ENCODE data around the gene ACBD3. TPM values are rescaled to one million over a fixed set of nuclear protein-coding genes. Genes with fewer than 3 reads are reported as not detected.

The ACBD3 gene
- total RNA-seq, 1 donor from 2014 or later = 41.3 TPM

DNA sequence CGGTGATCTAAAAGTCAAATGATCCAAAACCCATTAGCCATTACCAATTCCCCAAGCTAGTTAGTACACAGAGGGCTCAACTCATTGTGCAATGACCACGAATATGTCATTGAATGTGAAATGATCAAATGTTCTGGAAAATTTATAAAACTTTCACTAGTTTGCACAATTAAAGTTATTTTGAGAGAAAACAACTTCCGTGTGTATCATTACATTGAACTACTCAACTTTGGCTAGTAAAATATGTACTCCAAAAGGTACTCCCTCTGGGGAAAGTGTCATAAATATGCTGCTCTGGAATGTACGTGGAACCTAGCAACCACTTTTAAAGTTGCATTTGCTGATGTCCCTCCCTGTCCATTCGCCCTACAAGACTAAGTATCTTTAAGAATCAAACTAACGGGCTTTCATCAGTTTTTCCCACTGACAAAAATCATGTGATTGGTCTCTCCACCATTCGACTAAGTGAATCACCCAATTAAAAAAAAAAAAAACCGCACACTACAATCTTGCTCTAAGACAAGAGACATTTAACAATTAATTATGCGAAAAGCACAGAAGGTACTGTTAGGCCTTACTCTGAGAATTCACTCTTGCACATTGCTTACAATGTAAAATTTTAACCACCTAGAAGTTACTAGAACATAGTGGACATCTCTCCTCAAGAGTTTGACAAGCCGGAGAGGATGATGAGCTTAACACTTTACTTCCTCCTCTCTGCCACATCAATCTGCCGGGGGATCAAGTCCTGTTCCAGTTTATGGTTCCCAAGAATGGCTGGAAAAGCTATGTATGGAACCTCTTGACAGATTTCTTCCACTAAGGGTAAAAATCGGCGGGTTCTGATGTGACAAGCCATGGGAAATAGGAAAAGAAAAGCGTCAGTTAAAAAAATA lies 1.2 kb downstream of the ACBD3 start:
- ATAC-seq (no peak), DNase-seq (no peak)
- H3K27ac ChIP-seq = peak overlapping the region; percentile 95
- no peaks in the 10 kb centered on the region for H3K27me3 ChIP-seq (ENCODE audit: low read depth)
- intact Hi-C loops (cut with DNase I) = no loop called here
- H3K4me3 ChIP-seq = peak overlapping the region; percentile 91
- peaks cover 53% of the 10 kb centered on the region for H3K4me1 ChIP-seq
- peaks cover 3% of the 10 kb centered on the region for H3K36me3 ChIP-seq
- no peaks in the 10 kb centered on the region for H3K9me3 ChIP-seq
- TF ChIP-seq, protein P1, sequence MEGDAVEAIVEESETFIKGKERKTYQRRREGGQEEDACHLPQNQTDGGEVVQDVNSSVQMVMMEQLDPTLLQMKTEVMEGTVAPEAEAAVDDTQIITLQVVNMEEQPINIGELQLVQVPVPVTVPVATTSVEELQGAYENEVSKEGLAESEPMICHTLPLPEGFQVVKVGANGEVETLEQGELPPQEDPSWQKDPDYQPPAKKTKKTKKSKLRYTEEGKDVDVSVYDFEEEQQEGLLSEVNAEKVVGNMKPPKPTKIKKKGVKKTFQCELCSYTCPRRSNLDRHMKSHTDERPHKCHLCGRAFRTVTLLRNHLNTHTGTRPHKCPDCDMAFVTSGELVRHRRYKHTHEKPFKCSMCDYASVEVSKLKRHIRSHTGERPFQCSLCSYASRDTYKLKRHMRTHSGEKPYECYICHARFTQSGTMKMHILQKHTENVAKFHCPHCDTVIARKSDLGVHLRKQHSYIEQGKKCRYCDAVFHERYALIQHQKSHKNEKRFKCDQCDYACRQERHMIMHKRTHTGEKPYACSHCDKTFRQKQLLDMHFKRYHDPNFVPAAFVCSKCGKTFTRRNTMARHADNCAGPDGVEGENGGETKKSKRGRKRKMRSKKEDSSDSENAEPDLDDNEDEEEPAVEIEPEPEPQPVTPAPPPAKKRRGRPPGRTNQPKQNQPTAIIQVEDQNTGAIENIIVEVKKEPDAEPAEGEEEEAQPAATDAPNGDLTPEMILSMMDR (IDR thresholded peaks at IDR 0.05) = no peak

DNA sequence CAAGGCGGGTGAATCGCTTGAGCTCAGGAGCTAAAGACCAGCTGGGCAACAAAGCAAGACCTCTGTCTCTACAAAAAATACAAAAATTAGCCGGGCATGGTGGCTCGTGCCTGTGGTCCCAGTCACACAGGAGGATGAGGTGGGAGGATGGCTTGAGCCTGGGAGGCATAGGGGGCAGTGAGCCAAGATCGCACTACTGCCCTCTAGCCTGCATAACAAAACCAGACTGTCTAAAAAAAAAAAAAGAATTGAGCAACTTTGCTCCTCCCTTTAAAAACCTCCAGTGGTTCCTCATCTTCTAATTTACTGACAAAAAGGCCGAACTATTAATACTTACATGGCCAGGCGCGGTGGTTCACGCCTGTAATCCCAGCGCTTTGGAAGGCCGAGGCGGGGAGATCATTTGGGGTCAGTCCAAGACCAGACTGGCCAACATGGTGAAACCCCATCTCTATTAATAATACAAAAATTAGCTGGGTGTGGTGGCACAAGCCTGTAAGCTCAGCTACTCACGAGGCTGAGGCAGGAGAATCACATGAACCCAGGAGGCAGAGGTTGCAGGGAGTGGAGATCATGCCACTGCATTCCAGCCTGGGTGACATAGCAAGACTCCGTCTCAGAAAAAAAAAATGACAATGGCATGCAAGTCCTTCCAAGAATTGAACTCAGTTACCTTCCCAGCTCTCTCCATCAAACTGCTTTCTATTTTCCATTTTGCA lies 4.4 kb downstream of the ACBD3 start:
- H3K4me3 ChIP-seq = peak overlapping the region; percentile 13
- TF ChIP-seq, protein P1 (IDR thresholded peaks at IDR 0.05) = peak; percentile 44
- peak overlapping the region; percentile 33 for H3K27ac ChIP-seq
- intact Hi-C loops (cut with DNase I) = no loop called here
- H3K4me1 ChIP-seq = peaks cover 59% of the 10 kb centered on the region
- no peaks in the 10 kb centered on the region for H3K9me3 ChIP-seq
- DNase-seq = peak; percentile 56
- peaks cover 4% of the 10 kb centered on the region for H3K36me3 ChIP-seq
- no peaks in the 10 kb centered on the region for H3K27me3 ChIP-seq (ENCODE audit: low read depth)
- ATAC-seq = peak; percentile 27 to 57

DNA sequence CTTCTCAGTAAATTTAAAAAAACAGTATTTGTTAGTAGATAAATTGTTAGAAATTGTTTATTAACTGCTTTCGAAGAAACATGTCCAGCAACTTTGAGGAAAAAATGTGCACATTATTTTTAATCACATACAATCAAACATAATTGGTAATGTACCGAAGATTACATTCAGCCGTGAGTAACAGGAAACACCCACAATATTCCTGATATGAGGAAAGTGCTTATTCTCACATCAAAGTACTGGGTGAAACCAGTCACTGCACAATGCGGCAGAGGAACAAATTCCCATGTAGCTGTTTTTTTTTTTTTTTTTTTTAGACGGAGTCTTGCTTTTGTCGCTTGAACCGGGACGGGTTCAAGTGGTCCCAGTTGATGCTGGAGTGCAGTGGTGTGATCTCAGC lies 9.7 kb downstream of the ACBD3 start:
- Histone ChIP-seq H3K27me3 (ENCODE audit: low read depth) (no peaks in the 10 kb centered on the region), H3K27ac (no peak overlapping the region), H3K9me3 (no peaks in the 10 kb centered on the region), H3K4me1 (peaks cover 23% of the 10 kb centered on the region), H3K4me3 (no peak overlapping the region), H3K36me3 (peaks cover 14% of the 10 kb centered on the region)
- ATAC-seq = no peak
- intact Hi-C loops (cut with DNase I) = no loop called here
- no peak for DNase-seq
- TF ChIP-seq, protein P1 (IDR thresholded peaks at IDR 0.05) = no peak

DNA sequence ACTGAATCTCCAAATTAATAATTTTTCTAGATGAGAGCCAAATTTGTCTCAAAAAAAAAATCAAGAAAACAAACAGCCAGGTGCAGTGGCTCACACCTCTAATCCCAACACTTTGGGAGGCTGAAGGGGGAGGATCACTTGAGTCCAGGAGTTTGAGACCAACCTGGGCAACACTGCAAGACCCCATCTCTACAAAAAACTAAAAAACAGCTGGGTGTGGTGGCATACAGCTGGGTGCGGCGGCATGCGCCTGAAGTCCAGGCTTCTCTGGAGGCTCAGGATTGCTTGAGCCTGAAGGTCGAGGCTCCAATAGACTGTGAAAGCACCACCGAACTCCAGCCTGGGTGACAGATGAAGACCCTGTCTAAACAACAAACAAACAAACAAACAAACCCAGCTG lies 14.0 kb downstream of the ACBD3 start:
- Histone ChIP-seq H3K36me3 (peaks cover 10% of the 10 kb centered on the region), H3K4me1 (no peaks in the 10 kb centered on the region), H3K27ac (no peak overlapping the region), H3K27me3 (ENCODE audit: low read depth) (no peaks in the 10 kb centered on the region), H3K4me3 (no peak overlapping the region), H3K9me3 (no peaks in the 10 kb centered on the region)
- TF ChIP-seq, protein P1 (IDR thresholded peaks at IDR 0.05) = no peak
- intact Hi-C loops (cut with DNase I) = no loop called here
- no peak for DNase-seq
- ATAC-seq = no peak

DNA sequence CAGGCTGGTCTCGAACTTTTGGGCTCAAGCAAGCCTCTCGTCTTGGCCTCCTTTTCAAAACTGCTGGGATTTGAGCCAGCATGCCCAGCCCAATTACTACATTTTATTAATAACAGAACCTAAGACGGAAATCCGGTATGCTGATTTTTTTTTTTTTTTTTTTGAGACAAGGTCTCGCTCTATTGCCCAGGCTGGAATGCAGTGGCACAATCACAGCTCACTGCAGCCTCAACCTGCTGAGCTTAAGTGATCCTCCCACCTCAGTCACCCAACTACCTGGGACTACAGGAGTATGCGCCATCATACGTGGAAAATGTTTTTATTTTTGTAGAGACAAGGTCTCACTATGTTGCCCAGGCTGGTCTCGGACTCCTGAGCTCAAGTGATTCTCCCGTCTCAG lies 20.2 kb downstream of the ACBD3 start:
- no peak overlapping the region for H3K4me3 ChIP-seq
- TF ChIP-seq, protein P1 (IDR thresholded peaks at IDR 0.05) = no peak
- intact Hi-C loops (cut with DNase I) = no loop called here
- DNase-seq = no peak
- H3K27ac ChIP-seq = no peak overlapping the region
- no peak for ATAC-seq
- H3K27me3 ChIP-seq (ENCODE audit: low read depth) = no peaks in the 10 kb centered on the region
- peaks cover 49% of the 10 kb centered on the region for H3K36me3 ChIP-seq
- no peaks in the 10 kb centered on the region for H3K9me3 ChIP-seq
- no peaks in the 10 kb centered on the region for H3K4me1 ChIP-seq

All from lower lobe of right lung (tissue), 2 donors.